Measurements from ENCODE around the gene TBX3. TPM values are rescaled to one million over a fixed set of nuclear protein-coding genes. Genes with fewer than 3 reads are reported as not detected.

TBX3 gene
- total and polyA plus RNA-seq, 10 of the 15 experiments (the other 5 are each of a cell fraction or from before 2014, with no cell fraction given) = 0.04 to 0.28 (median 0.08) TPM; not detected in 7

DNA sequence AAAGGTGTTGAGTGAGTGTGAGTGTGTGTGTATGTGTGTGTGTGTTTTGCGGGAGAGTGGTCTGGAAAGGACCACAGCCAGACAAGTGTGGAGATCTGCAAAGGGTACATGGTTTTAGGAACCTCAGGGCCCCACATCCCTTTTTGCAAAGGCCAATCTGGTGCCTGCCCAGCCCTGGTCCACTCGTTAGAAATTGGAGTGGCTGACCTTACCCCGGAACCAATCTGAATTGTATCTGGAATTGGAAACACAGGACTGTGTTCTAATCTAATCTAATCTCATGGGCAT is 11.3 kb upstream of the TBX3 start (continued):
- no peak for TF ChIP-seq DPF2 (IDR thresholded peaks at IDR 0.05)
- TF ChIP-seq MEF2A (IDR thresholded peaks at IDR 0.05; ENCODE audit: insufficient read depth, low read depth, low read length) = no peak

DNA sequence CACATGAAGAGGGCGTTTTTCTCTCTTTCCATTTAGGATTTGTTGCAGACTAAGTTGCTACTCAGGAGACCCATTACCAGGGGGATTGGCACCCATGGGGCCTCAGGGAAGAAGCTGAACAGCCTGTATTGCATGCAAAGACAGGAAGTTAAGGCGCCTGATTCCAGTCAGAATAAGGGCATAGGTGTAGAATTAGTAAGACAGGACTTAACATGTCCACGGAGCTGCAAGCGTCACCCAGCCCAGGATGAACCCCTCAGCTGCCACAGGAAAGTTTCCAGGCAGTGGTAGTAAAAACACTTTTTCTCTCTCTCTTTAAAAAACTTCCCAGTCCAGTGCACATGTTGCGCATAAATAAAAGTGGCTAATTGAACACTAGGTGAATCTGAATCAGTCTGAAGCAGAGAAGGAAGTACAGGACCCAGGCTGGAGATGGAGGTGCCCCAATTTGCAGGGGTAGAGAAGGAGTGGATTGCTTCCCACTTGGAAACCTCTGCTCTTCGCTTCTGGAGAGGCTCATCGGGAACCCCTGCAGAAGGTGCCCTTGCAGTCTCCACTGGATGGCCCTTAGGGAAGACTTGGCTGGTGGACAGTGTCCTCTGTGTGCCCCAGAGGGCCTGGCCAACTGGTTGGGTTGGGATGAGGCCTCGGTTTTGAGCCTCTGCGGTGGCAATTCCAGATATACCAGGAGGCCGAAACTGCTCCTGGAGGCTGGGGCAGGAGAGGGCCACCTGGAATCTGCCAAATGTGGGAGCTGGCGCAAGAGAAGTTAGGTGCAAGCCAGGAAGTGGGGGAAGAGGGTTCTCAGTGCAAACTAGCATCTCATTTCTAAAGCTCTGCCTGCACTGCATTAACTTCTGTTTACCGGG is 10.7 kb upstream of the TBX3 start:
- ATAC-seq = no peak
- FAIRE-seq = no peak
- H3K79me2 ChIP-seq (ENCODE audit: control insufficient read depth, insufficient read depth, low read length) = no peaks in the 10 kb centered on the region
- ChIA-PET SMC1A (ENCODE audit: uncharacterized antibody, unreplicated experiment) (no interaction called here), CTCF (no interaction called here), POLR2A (no interaction called here), RAD21 (ENCODE audit: unreplicated experiment) (no interaction called here)
- H2AFZ ChIP-seq (ENCODE audit: control insufficient read depth, low read depth, low read length) = no peak overlapping the region
- no peak overlapping the region for H3K4me3 ChIP-seq
- WGBS (ENCODE audit: insufficient coverage, insufficient replicate concordance, low lambda C conversion rate, missing lambda C conversion rate) = 12% methylated on average over 12 of the region's 12 CpGs
- no peaks in the 10 kb centered on the region for H3K4me1 ChIP-seq (ENCODE audit: control insufficient read depth, insufficient read depth, low read length)
- H3K4me2 ChIP-seq (ENCODE audit: control insufficient read depth, insufficient read depth) = no peak overlapping the region
- no peaks in the 10 kb centered on the region for H4K20me1 ChIP-seq (ENCODE audit: control insufficient read depth, insufficient read depth)
- H3K27ac ChIP-seq (ENCODE audit: control insufficient read depth, insufficient read depth) = no peak overlapping the region
- no peaks in the 10 kb centered on the region; the same call in 2 of the 3 replicates for H3K9me3 ChIP-seq (replicated peaks; ENCODE audit: control insufficient read depth, insufficient read depth, low read length)
- no peaks in the 10 kb centered on the region for H3K36me3 ChIP-seq (ENCODE audit: control insufficient read depth in 2 of 2, insufficient read depth in 2 of 2, low read length in 1 of 2)
- DNase-seq (ENCODE audit: low read depth, low spot score) = no peak
- in situ Hi-C loops (cut with MboI) (no loop called here), intact Hi-C loops (cut with micrococcal nuclease; ENCODE audit: unreplicated experiment) (no loop called here)
- TF ChIP-seq ZNF24 (IDR thresholded peaks at IDR 0.05) (no peak), ZNF622 (IDR thresholded peaks at IDR 0.05) (no peak), MTA2 (IDR thresholded peaks at IDR 0.05; ENCODE audit: low read depth) (no peak)
- no peak overlapping the region for H3K9ac ChIP-seq (ENCODE audit: control insufficient read depth, insufficient read depth, low read length)
- H3K27me3 ChIP-seq (replicated peaks in 1 of 2; ENCODE audit: control insufficient read depth in 2 of 2, insufficient read depth in 2 of 2, low read length in 1 of 2) = peaks cover 4% of the 10 kb centered on the region in 2 experiments
- no TSS peak for BruUV-seq (replicated peaks)

GRCh38 chr12:114693532-114693931 is 9.6 kb upstream of the TBX3 start:
- ATAC-seq (no peak), FAIRE-seq (no peak), DNase-seq (ENCODE audit: low read depth, low spot score) (no peak)
- intact Hi-C loops (cut with micrococcal nuclease; ENCODE audit: unreplicated experiment) (no loop called here), in situ Hi-C loops (cut with MboI) (no loop called here)
- ChIA-PET RAD21 (ENCODE audit: unreplicated experiment) (no interaction called here), SMC1A (ENCODE audit: uncharacterized antibody, unreplicated experiment) (no interaction called here), POLR2A (no interaction called here), CTCF (no interaction called here)
- H3K9ac ChIP-seq (ENCODE audit: control insufficient read depth, insufficient read depth, low read length) = no peak overlapping the region
- no peaks in the 10 kb centered on the region; the same call in 2 of the 3 replicates for H3K9me3 ChIP-seq (replicated peaks; ENCODE audit: control insufficient read depth, insufficient read depth, low read length)
- no peak overlapping the region for H2AFZ ChIP-seq (ENCODE audit: control insufficient read depth, low read depth, low read length)
- BruUV-seq (replicated peaks) = no TSS peak
- peaks cover 0 to 4% of the 10 kb centered on the region in 2 experiments for H3K27me3 ChIP-seq (replicated peaks in 1 of 2; ENCODE audit: control insufficient read depth in 2 of 2, insufficient read depth in 2 of 2, low read length in 1 of 2)
- no peaks in the 10 kb centered on the region for H3K36me3 ChIP-seq (ENCODE audit: control insufficient read depth in 2 of 2, insufficient read depth in 2 of 2, low read length in 1 of 2)
- no peaks in the 10 kb centered on the region for H3K79me2 ChIP-seq (ENCODE audit: control insufficient read depth, insufficient read depth, low read length)
- no peaks in the 10 kb centered on the region for H4K20me1 ChIP-seq (ENCODE audit: control insufficient read depth, insufficient read depth)
- no peaks in the 10 kb centered on the region for H3K4me1 ChIP-seq (ENCODE audit: control insufficient read depth, insufficient read depth, low read length)
- H3K4me2 ChIP-seq (ENCODE audit: control insufficient read depth, insufficient read depth) = no peak overlapping the region
- no peak overlapping the region for H3K4me3 ChIP-seq
- no peak overlapping the region for H3K27ac ChIP-seq (ENCODE audit: control insufficient read depth, insufficient read depth)
- 36% methylated on average over 6 of the region's 6 CpGs for WGBS (ENCODE audit: insufficient coverage, insufficient replicate concordance, low lambda C conversion rate, missing lambda C conversion rate)
- no peak for TF ChIP-seq ZNF24 (IDR thresholded peaks at IDR 0.05)
- TF ChIP-seq ETV6 (conservative IDR thresholded peaks at IDR 0.05 in 1 of 2, IDR thresholded peaks at IDR 0.05 in 1 of 2; ENCODE audit: borderline replicate concordance in 1 of 2, low read depth in 1 of 2) = no peak
- TF ChIP-seq PAX5 (IDR thresholded peaks at IDR 0.05; ENCODE audit: borderline replicate concordance, low read depth, low read length) = no peak
- TF ChIP-seq BMI1 (IDR thresholded peaks at IDR 0.05; ENCODE audit: borderline replicate concordance) = no peak
- no peak for TF ChIP-seq RB1 (IDR thresholded peaks at IDR 0.05; ENCODE audit: borderline replicate concordance)
- no peak for TF ChIP-seq SIN3A (IDR thresholded peaks at IDR 0.05; ENCODE audit: low read depth, low read length)
- TF ChIP-seq ELK1 (IDR thresholded peaks at IDR 0.05; ENCODE audit: low read depth, low read length) = no peak
- no peak for TF ChIP-seq CBX5 (IDR thresholded peaks at IDR 0.05; ENCODE audit: low read depth)
